Head of caudate nucleus (tissue), 42 donors: ENCODE data around the gene SIGLEC7.

Experiments
- DNase-seq, 42 donors: peaks; one replicate each; pipeline versions ENCODE4 v3.0.0 to v3.0.0-alpha.2; 2020 to 2021; ENCODE audit warnings: mixed read lengths in 7 of 42
- intact Hi-C: fragments of 100-400 bp; cut with DNase I; formaldehyde crosslinking; loops from one replicate; pipeline ENCODE4 v1.15.0; 2022

The SIGLEC7 gene

GRCh38 chr19:51142119-51142518 is at the start of gene SIGLEC7:
SIGLEC7 (plus strand) TSS chr19:51142301; CDS start chr19:51142370, 69 bp downstream.
- peak in 16 of 42 donors; percentile 23 to 63 (median 42) for DNase-seq
- intact Hi-C loops, result no loop called here

DNA sequence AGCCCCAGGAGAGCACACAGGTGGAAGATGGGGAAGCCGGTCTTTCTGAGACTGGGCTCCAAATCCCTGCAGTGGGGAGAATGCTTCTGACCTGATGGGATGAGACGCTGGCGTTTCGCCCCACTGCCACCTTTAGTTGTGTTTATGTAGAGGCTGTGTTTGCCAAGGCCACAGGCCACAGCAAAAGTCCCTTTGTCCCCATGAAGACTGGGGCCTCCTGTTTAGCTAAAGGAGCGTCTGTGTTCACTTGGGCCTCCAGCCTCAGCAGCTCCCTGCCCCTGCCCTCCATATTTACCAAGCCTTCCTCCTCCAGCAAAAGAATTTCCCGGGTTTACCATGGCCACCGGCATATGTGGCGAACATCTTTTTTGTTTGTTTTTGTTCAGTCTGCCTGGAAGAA is 49.0 kb upstream of the SIGLEC7 start:
- DNase-seq, result peak in 7 of 42 donors; percentile 7 to 47 (median 18)
- intact Hi-C loops, result loop anchor here (10.0 kb wide), 2 partner anchors 68 to 158 kb away; partner anchors contain the start of gene KLK11

GRCh38 chr19:51093510-51094345 is 48.4 kb upstream of the SIGLEC7 start:
- intact Hi-C loops, result loop anchor here (10.0 kb wide), 2 partner anchors 69 to 159 kb away; partner anchors contain the start of gene KLK11
- no peak for DNase-seq

GRCh38 chr19:51094696-51095279 is 47.3 kb upstream of the SIGLEC7 start:
- intact Hi-C loops, result loop anchor here (10.0 kb wide), 2 partner anchors 70 to 160 kb away; partner anchors contain the start of gene KLK11
- DNase-seq, result peak in 12 of 42 donors; percentile 20 to 69 (median 39)

GRCh38 chr19:51096473-51097165 is 45.5 kb upstream of the SIGLEC7 start:
- DNase-seq, result no peak
- intact Hi-C loops, result loop anchor here (10.0 kb wide), 2 partner anchors 72 to 162 kb away; partner anchors contain the start of gene KLK11

DNA sequence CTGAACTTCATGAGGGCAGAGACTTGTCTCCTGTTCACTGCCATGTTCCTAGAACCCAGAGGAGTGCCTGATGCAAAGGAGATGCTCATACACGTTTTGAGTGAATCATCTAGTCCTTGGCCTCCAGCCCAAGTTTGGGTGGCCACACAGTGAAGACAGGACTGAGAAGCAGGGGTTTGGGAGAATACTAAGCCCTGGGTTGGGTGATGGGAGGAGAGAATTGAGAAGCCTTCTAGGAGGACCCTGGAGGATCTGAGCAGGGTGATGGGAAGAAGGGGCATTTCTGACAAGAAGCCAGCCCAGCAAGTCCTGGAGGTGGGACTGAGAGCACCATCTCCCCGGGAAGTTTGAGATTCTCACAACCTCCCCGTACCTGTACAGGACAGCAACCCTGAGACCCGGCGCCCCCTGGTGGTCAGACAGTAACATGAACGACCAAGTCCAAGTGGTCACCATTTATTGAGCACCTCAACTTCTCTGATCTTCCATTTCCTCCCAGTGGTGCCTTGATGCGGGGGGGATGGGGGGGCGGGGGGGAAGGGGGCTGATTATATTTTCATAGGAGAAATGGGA is 44.8 kb upstream of the SIGLEC7 start:
- DNase-seq, result peak; percentile 35 to 86 (median 69)
- intact Hi-C loops, result loop anchor here (10.0 kb wide), 2 partner anchors 72 to 162 kb away; partner anchors contain the start of gene KLK11

GRCh38 chr19:51097796-51098195 is 44.3 kb upstream of the SIGLEC7 start:
- intact Hi-C loops, result loop anchor here (10.0 kb wide), 2 partner anchors 73 to 163 kb away; partner anchors contain the start of gene KLK11

GRCh38 chr19:51098365-51099046 is 43.6 kb upstream of the SIGLEC7 start:
- peak in 2 of 42 donors; percentile 32 to 34 for DNase-seq
- intact Hi-C loops, result loop anchor here (10.0 kb wide), 2 partner anchors 74 to 164 kb away; partner anchors contain the start of gene KLK11

More at GRCh38 chr19:51097796-51098195, 44.3 kb upstream of the SIGLEC7 start:
- DNase-seq, result no peak

DNA sequence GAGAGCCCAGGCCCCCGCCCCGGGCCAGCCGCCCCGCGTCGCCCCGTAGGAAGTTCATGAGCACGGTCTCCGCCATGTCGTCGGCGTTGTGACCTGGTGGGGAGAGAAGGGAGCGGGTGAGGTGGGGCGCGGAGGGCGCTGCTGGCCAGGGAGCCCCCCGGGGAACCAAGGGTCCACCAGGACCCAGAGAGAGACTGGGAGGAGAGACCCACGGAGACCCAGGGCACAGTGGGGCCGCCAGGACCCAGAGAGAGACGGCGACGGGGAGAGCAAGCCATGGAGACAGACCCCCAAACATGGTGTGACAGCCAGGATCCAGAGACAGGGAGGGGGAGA is 43.1 kb upstream of the SIGLEC7 start:
- no peak for DNase-seq
- intact Hi-C loops, result loop anchor here (10.0 kb wide), 2 partner anchors 74 to 164 kb away; partner anchors contain the start of gene KLK11

GRCh38 chr19:51100601-51101000 is 41.5 kb upstream of the SIGLEC7 start:
- intact Hi-C loops, result no loop called here
- DNase-seq, result no peak

GRCh38 chr19:51101171-51101865 is 40.8 kb upstream of the SIGLEC7 start:
- no peak for DNase-seq
- intact Hi-C loops, result no loop called here

DNA sequence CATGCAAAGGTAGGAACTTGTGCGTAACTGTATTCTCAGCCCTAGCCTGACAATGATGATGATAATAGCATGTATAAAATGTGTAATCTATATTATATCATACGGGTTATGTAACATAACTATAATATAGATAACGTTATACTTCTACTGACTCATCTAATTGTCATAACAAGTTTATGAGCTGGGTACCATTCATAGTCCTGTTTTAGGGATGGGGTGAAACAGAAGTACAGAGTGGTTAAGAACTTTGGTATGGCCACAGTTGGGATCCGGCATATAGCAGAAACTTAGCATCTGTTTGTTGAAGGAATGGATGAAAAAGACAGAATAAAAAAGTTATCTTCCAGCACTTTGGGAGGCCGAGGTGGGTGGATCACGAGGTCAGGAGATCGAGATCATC is 39.1 kb upstream of the SIGLEC7 start:
- intact Hi-C loops, result no loop called here
- no peak for DNase-seq

GRCh38 chr19:51103926-51104341 is 38.2 kb upstream of the SIGLEC7 start:
- intact Hi-C loops, result no loop called here
- peak in 21 of 42 donors; percentile 22 to 66 (median 41) for DNase-seq

- DNase-seq, result peak in 11 of 42 donors; percentile 6 to 48 (median 23)
- intact Hi-C loops, result loop anchor here (2.0 kb wide), 1 partner anchor 487 kb away; no protein-coding TSS in a partner anchor
Measured at GRCh38 chr19:51107406-51108065, 34.6 kb upstream of the SIGLEC7 start.

DNA sequence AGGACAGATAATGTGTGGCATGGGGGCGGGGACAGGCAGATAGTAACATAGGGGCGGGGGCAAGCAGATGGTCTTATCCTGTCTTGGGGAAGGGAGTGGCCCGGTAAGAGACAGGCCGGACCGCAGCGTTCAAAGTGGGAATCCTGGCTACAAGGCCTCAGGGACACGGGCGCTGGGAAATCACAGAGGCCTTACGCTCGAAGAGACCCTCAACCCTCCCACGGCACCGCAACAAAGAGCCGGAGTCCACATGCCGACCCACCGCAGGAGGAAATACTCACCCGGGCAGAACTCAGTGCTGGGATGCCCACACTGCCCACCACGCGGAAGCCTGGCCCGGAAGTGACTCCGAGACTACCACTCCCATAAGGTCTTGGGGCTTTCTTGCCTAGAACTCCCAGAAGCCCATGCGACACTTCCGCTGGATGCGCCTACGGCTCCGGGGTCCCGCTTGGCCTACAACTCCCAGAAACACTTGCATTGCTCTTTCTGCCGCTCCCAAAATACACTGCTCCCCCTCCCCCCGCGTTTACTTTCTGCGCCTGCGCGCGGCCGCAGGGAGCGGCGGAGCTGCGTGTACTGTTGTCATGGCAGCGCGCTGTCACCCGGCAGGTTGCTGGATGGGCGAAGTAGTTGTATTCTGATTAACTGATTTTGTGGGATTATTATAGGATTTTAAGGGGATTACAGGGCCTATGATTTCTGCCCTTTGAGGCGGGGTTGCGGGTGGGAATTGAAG is 33.9 kb upstream of the SIGLEC7 start, which contains the start of gene CTU1:
TSS of gene CTU1 (minus strand) at position 344 of the 739 bp plus-strand sequence. CDS start 3,840 bp downstream, outside the sequence.
- DNase-seq, result peak; percentile 96 to 100 (median 99)
- intact Hi-C loops, result loop anchor here (2.0 kb wide), 1 partner anchor 487 kb away; no protein-coding TSS in a partner anchor

- intact Hi-C loops, result loop anchor here (2.0 kb wide), 1 partner anchor 486 kb away; no protein-coding TSS in a partner anchor
Measured at GRCh38 chr19:51108805-51109146, 33.3 kb upstream of the SIGLEC7 start.

More at GRCh38 chr19:51108805-51109146, 33.3 kb upstream of the SIGLEC7 start:
- DNase-seq, result peak in 2 of 42 donors; percentile 80 to 90
